ENCODE results near the gene SLX4IP. TPM values are rescaled to one million over a fixed set of nuclear protein-coding genes. Genes with fewer than 3 reads are reported as not detected.

SLX4IP gene
- total RNA-seq, 1 experiment from 2014 or later = 7.4 TPM

DNA sequence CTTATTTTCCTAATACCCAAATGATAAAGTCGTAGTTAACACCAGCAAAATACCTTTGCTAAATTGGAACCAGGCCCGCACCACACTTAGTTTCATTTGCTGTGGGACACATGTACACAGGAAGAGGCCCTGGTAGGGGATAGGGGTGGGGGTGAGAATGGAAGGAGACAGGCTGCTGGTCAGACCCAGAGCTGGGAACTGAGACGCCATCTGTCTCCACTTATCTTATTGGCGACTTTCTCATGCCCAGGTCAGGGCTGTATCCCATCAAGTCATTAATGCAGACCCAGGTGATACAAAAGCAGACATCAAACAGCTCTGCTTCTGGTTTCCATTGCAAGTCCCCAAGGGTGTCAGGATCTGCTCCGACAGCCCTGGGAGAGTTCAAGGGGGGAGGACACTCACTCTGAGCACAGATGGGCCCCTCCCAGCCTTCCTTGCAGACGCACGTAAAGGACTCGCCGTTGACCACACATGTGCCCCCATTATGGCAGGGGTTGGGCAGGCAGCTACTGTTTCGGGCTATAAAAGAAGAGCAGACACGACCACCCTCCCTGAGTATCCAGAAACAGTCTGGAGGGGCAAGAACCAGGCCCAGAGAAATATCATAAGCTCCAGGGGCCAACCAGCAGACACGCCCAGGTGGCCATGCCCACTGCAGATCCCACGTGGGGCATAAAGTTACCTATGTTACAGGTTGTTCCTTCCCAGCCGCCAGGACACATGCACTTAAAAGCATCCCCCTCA lies 209.5 kb downstream of the SLX4IP start:
- ChIA-PET POLR2A (no interaction called here), CTCF (interaction anchor here (0.6 kb wide), 1 partner anchor 313 kb away, joined by 3 read pairs; no protein-coding TSS in a partner anchor)
- H3K9me3 Mint-ChIP-seq = no peaks in the 10 kb centered on the region
- DNase-seq (ENCODE audit: low spot score) (no peak), ATAC-seq (no peak)
- no peak overlapping the region for H3K4me3 Mint-ChIP-seq
- TF ChIP-seq, protein P1, sequence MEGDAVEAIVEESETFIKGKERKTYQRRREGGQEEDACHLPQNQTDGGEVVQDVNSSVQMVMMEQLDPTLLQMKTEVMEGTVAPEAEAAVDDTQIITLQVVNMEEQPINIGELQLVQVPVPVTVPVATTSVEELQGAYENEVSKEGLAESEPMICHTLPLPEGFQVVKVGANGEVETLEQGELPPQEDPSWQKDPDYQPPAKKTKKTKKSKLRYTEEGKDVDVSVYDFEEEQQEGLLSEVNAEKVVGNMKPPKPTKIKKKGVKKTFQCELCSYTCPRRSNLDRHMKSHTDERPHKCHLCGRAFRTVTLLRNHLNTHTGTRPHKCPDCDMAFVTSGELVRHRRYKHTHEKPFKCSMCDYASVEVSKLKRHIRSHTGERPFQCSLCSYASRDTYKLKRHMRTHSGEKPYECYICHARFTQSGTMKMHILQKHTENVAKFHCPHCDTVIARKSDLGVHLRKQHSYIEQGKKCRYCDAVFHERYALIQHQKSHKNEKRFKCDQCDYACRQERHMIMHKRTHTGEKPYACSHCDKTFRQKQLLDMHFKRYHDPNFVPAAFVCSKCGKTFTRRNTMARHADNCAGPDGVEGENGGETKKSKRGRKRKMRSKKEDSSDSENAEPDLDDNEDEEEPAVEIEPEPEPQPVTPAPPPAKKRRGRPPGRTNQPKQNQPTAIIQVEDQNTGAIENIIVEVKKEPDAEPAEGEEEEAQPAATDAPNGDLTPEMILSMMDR (IDR thresholded peaks at IDR 0.05) = no peak
- TF ChIP-seq ESRRA (CRISPR knock-in tag; IDR thresholded peaks at IDR 0.05; ENCODE audit: borderline replicate concordance) = no peak
- H3K27ac Mint-ChIP-seq = 0 out of 2 replicates have a peak overlapping the region, but pooled peaks have one; percentile 23
- H3K36me3 Mint-ChIP-seq = peaks cover 94% of the 10 kb centered on the region
- H3K4me1 Mint-ChIP-seq = peaks cover 27% of the 10 kb centered on the region
- H3K27me3 Mint-ChIP-seq (ENCODE audit: low read depth) = no peaks in the 10 kb centered on the region

DNA sequence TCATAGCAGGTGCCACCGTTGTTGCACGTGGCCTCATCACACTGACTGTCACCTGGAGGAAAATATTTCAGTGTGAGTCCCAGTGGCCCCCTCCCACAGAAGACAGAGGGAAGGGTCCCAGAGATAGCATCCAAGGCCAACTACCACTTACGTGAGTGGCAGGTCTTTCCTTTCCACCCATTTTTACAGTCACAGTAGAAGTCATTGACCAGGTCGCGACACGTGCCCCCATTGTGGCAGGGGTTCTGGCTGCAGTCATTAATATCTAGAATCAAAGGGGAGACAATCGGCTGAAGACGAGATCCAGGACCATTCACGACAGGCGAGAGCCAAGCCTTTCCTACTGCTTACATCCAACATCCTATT lies 210.1 kb downstream of the SLX4IP start:
- CTCF ChIA-PET = no interaction called here
- DNase-seq (ENCODE audit: low spot score) (no peak), ATAC-seq (no peak)
- peaks cover 31% of the 10 kb centered on the region for H3K4me1 Mint-ChIP-seq
- peaks cover 92% of the 10 kb centered on the region for H3K36me3 Mint-ChIP-seq
- H3K9me3 Mint-ChIP-seq = no peaks in the 10 kb centered on the region
- 0 out of 2 replicates have a peak overlapping the region, but pooled peaks have one; percentile 23 for H3K27ac Mint-ChIP-seq
- no peaks in the 10 kb centered on the region for H3K27me3 Mint-ChIP-seq (ENCODE audit: low read depth)
- TF ChIP-seq EMX1 (CRISPR knock-in tag; IDR thresholded peaks at IDR 0.05) (no peak), ATF1 (CRISPR knock-in tag; IDR thresholded peaks at IDR 0.05) (no peak), HMGA2 (CRISPR knock-in tag; IDR thresholded peaks at IDR 0.05) (no peak), NFATC4 (CRISPR knock-in tag; IDR thresholded peaks at IDR 0.05) (no peak)
- POLR2A ChIA-PET = no interaction called here
- no peak overlapping the region for H3K4me3 Mint-ChIP-seq

DNA sequence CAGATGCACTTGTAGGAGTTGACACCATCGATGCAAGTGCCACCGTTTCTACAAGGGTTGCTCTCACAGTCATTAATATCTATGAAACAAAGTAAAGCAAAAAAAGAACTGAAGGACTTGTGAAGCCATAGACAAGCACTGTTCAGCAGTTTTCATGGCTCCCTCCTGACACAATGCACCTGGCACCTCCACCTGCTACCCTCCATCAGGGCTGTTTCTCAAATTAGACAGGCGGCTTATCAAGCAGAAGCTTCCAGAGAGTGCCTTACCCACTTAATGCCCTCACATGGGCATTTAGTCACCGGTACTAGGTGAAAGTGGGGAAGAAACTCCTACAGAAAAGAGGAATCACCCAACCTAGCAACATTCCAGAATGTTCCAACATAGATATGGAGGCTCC lies 210.9 kb downstream of the SLX4IP start:
- Mint-ChIP-seq H3K4me1 (peaks cover 39% of the 10 kb centered on the region), H3K27me3 (ENCODE audit: low read depth) (no peaks in the 10 kb centered on the region), H3K4me3 (no peak overlapping the region), H3K9me3 (no peaks in the 10 kb centered on the region), H3K36me3 (peaks cover 86% of the 10 kb centered on the region), H3K27ac (peak overlapping the region; percentile 45)
- DNase-seq (ENCODE audit: low spot score) = no peak
- TF ChIP-seq NR1H2 (CRISPR knock-in tag; IDR thresholded peaks at IDR 0.05) (no peak), SOX15 (CRISPR knock-in tag; IDR thresholded peaks at IDR 0.05) (no peak), NFYB (CRISPR knock-in tag; conservative IDR thresholded peaks at IDR 0.05; ENCODE audit: low read depth) (no peak)
- ATAC-seq = no peak
- POLR2A ChIA-PET = no interaction called here
- CTCF ChIA-PET = interaction anchor here (1.0 kb wide), 1 partner anchor 29 kb away, joined by 3 read pairs; no protein-coding TSS in a partner anchor

DNA sequence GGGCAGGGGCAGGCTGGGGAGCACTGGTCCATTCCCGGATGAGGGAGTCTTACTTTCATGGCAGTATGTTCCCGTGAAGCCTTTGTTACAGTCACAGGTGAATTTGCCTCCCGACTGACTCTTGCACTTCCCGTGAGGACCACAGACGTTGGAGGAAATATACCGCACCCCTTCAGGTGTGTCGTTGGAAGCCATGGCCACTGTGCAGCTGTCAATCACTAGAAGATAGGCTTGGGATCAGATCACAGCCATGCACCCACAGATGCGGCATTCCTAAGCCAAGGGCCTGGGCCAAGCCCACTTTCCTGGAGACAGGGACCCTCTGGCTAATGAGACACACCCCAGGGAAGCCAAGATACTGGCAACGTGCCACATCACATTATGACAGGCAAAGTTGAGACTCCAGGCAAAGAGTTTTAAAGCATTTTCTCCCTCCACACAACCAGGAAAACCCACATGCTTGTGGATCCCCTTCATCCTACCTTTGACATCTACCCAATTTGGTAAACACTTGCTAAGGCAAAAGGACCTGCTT lies 211.8 kb downstream of the SLX4IP start:
- Mint-ChIP-seq H3K27ac (peak overlapping the region; percentile 81), H3K4me1 (peaks cover 46% of the 10 kb centered on the region)
- TF ChIP-seq ZNF232 (CRISPR knock-in tag; IDR thresholded peaks at IDR 0.05) = no peak
- TF ChIP-seq JAZF1 (CRISPR knock-in tag; IDR thresholded peaks at IDR 0.05) = no peak
- TF ChIP-seq ELF4 (CRISPR knock-in tag; IDR thresholded peaks at IDR 0.05; ENCODE audit: low read depth) = no peak
- no peak for TF ChIP-seq ZNF423 (CRISPR knock-in tag; IDR thresholded peaks at IDR 0.05)
- TF ChIP-seq, protein P2, sequence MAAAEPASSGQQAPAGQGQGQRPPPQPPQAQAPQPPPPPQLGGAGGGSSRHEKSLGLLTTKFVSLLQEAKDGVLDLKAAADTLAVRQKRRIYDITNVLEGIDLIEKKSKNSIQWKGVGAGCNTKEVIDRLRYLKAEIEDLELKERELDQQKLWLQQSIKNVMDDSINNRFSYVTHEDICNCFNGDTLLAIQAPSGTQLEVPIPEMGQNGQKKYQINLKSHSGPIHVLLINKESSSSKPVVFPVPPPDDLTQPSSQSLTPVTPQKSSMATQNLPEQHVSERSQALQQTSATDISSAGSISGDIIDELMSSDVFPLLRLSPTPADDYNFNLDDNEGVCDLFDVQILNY (CRISPR knock-in tag; IDR thresholded peaks at IDR 0.05) = no peak
- TF ChIP-seq FOXP1 (CRISPR knock-in tag; IDR thresholded peaks at IDR 0.05; ENCODE audit: borderline replicate concordance) = no peak
- TF ChIP-seq, protein P3, sequence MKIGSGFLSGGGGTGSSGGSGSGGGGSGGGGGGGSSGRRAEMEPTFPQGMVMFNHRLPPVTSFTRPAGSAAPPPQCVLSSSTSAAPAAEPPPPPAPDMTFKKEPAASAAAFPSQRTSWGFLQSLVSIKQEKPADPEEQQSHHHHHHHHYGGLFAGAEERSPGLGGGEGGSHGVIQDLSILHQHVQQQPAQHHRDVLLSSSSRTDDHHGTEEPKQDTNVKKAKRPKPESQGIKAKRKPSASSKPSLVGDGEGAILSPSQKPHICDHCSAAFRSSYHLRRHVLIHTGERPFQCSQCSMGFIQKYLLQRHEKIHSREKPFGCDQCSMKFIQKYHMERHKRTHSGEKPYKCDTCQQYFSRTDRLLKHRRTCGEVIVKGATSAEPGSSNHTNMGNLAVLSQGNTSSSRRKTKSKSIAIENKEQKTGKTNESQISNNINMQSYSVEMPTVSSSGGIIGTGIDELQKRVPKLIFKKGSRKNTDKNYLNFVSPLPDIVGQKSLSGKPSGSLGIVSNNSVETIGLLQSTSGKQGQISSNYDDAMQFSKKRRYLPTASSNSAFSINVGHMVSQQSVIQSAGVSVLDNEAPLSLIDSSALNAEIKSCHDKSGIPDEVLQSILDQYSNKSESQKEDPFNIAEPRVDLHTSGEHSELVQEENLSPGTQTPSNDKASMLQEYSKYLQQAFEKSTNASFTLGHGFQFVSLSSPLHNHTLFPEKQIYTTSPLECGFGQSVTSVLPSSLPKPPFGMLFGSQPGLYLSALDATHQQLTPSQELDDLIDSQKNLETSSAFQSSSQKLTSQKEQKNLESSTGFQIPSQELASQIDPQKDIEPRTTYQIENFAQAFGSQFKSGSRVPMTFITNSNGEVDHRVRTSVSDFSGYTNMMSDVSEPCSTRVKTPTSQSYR (CRISPR knock-in tag; IDR thresholded peaks at IDR 0.05) = no peak
- TF ChIP-seq, protein P4, sequence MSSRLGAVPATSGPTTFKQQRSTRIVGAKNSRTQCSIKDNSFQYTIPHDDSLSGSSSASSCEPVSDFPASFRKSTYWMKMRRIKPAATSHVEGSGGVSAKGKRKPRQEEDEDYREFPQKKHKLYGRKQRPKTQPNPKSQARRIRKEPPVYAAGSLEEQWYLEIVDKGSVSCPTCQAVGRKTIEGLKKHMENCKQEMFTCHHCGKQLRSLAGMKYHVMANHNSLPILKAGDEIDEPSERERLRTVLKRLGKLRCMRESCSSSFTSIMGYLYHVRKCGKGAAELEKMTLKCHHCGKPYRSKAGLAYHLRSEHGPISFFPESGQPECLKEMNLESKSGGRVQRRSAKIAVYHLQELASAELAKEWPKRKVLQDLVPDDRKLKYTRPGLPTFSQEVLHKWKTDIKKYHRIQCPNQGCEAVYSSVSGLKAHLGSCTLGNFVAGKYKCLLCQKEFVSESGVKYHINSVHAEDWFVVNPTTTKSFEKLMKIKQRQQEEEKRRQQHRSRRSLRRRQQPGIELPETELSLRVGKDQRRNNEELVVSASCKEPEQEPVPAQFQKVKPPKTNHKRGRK (CRISPR knock-in tag; IDR thresholded peaks at IDR 0.05; ENCODE audit: borderline replicate concordance) = no peak
- TF ChIP-seq, protein P5, sequence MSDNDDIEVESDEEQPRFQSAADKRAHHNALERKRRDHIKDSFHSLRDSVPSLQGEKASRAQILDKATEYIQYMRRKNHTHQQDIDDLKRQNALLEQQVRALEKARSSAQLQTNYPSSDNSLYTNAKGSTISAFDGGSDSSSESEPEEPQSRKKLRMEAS (CRISPR knock-in tag; IDR thresholded peaks at IDR 0.05) = no peak

More for the DNA sequence above, 211.8 kb downstream of the SLX4IP start:
- Mint-ChIP-seq H3K4me3 (no peak overlapping the region), H3K9me3 (no peaks in the 10 kb centered on the region), H3K27me3 (ENCODE audit: low read depth) (no peaks in the 10 kb centered on the region), H3K36me3 (peaks cover 85% of the 10 kb centered on the region)
- POLR2A ChIA-PET = no interaction called here
- CTCF ChIA-PET = interaction anchor here (1.0 kb wide), 1 partner anchor 28 kb away, joined by 3 read pairs; no protein-coding TSS in a partner anchor
- ATAC-seq (no peak), DNase-seq (ENCODE audit: low spot score) (no peak)

All from WTC11 (cell line).